ENCODE measurements around the gene SPRR4.
A peak's percentile ranks its signal among the peaks of the same experiment; 100 is the strongest.

Gene SPRR4, protein sequence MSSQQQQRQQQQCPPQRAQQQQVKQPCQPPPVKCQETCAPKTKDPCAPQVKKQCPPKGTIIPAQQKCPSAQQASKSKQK

GRCh38 chr1:152970495-152970894 lies at the start of gene SPRR4:
Gene SPRR4 (plus strand): TSS chr1:152970648. CDS start chr1:152971891, 1,243 bp downstream.
- no peak for TF ChIP-seq POLR2A (IDR thresholded peaks at IDR 0.05; ENCODE audit: low read length)
- TF ChIP-seq GATA1 (IDR thresholded peaks at IDR 0.05; ENCODE audit: low read depth, low read length) = no peak
- no peak for DNase-seq

- TF ChIP-seq GATA1 (IDR thresholded peaks at IDR 0.05; ENCODE audit: low read depth, low read length) = no peak
- TF ChIP-seq POLR2A (IDR thresholded peaks at IDR 0.05; ENCODE audit: low read length) = no peak
- no peak for DNase-seq
Observed at GRCh38 chr1:152924191-152924590, 46.3 kb upstream of the SPRR4 start.

- TF ChIP-seq GATA1 (IDR thresholded peaks at IDR 0.05; ENCODE audit: low read depth, low read length) (no peak), POLR2A (IDR thresholded peaks at IDR 0.05; ENCODE audit: low read length) (no peak)
- DNase-seq = peak in 1 of 2 experiments; percentile 6
Observed at GRCh38 chr1:152926091-152926490, 44.4 kb upstream of the SPRR4 start.

- no peak for DNase-seq
- TF ChIP-seq POLR2A (IDR thresholded peaks at IDR 0.05; ENCODE audit: low read length) = no peak
- no peak for TF ChIP-seq GATA1 (IDR thresholded peaks at IDR 0.05; ENCODE audit: low read depth, low read length)
Observed at GRCh38 chr1:152928671-152929070, 41.8 kb upstream of the SPRR4 start.

GRCh38 chr1:152932170-152932811 lies 38.2 kb upstream of the SPRR4 start:
- DNase-seq = no peak
- no peak for TF ChIP-seq GATA1 (IDR thresholded peaks at IDR 0.05; ENCODE audit: low read depth, low read length)
- no peak for TF ChIP-seq POLR2A (IDR thresholded peaks at IDR 0.05; ENCODE audit: low read length)

DNA sequence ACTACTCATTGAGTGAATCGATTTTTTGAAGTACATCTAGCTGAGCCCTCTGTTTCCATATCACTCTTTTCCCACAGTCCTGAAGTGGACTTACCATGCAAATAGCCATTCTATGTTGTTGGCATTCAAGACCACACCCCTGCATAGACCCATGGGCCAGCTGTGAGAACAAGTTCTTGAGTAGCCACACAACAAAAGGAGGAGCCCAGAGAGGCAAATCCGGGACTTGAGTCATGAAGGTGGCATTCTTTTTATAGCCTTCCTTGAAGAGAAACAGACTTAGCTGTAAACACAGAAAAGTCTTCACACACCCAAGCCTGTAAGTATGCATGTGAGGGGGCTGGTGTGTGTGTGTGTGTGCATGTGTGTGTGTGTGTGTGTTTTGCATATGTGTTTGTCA lies 37.3 kb upstream of the SPRR4 start:
- DNase-seq = no peak

GRCh38 chr1:152940614-152941013 lies 29.8 kb upstream of the SPRR4 start:
- DNase-seq = no peak
- TF ChIP-seq POLR2A (IDR thresholded peaks at IDR 0.05; ENCODE audit: low read length) (no peak), GATA1 (IDR thresholded peaks at IDR 0.05; ENCODE audit: low read depth, low read length) (no peak)

More for the DNA sequence above, 37.3 kb upstream of the SPRR4 start:
- TF ChIP-seq GATA1 (IDR thresholded peaks at IDR 0.05; ENCODE audit: low read depth, low read length) (no peak), POLR2A (IDR thresholded peaks at IDR 0.05; ENCODE audit: low read length) (no peak)

DNA sequence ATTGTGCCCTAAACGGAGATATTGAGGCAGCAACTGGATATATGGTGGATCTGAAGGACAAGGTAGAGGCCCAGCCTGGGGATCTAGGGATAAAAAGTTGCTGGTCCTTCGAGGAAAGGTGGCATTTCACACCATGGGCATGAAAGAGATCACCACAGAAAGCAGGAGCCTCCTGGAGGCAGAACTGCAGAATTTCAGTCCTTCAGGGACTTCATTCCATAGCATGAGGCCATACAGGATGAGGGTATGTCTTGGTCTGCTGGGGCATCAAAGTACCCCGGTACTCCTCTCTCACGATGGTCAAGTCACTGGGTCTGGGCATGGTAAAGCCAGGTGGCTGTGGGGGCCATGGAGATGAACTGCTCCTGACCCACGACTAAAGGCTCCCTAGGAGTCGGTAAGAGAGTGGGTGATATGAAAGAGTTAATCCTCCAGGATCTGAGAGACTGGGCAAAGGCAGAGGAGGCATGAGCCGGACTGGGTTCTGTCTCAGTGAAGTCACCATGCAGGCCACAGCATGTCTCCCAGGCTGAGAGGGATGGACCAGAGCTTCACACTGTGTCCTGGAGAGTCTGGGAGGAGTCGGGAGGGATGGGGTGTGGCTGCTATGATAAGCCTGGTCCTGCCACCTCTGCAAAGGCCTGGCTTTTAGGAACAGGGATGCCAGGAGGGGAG lies 29.3 kb upstream of the SPRR4 start:
- no peak for TF ChIP-seq POLR2A (IDR thresholded peaks at IDR 0.05; ENCODE audit: low read length)
- TF ChIP-seq GATA1 (IDR thresholded peaks at IDR 0.05; ENCODE audit: low read depth, low read length) = no peak
- DNase-seq = no peak

DNA sequence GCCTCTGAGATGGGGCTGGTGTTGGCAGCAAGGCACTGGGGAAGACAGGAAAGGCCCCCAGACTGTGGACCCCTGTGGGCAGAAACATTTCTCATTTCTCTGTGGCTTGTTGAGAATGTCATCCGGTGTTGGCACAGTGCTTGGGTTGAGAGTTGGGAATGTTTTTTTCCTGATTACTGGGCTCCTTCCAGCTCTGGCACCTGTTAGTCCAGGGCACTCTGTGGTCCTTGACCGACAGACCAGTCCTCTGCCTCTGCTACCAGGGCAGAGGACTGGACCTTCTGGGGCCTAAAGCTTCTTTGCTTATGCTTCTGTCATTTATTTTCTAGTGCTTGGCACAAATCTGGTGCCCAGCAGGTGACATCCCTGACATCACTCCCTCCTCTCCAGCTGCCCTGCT lies 28.3 kb upstream of the SPRR4 start:
- no peak for DNase-seq
- no peak for TF ChIP-seq POLR2A (IDR thresholded peaks at IDR 0.05; ENCODE audit: low read length)
- TF ChIP-seq GATA1 (IDR thresholded peaks at IDR 0.05; ENCODE audit: low read depth, low read length) = no peak

DNA sequence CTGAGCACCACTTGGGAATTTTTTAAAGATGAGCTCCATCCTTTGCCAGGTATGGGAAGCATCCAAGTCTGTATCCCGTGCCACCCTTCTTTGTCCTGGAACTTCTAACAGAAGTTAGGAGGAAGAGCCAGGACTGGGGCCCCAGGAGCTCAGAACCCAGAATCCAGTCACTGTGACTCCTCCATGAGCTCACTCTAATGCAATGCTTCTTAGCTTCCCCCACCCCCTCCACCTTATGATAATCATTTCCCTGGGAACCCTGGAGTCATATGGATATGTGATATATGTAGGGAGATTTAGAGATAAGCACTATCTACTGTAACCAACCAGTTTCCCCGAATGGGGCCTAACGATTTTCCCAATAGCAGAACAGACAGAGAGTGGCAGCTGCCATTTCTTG lies 24.2 kb upstream of the SPRR4 start:
- no peak for TF ChIP-seq POLR2A (IDR thresholded peaks at IDR 0.05; ENCODE audit: low read length)
- TF ChIP-seq GATA1 (IDR thresholded peaks at IDR 0.05; ENCODE audit: low read depth, low read length) = no peak
- no peak for DNase-seq

- no peak for TF ChIP-seq POLR2A (IDR thresholded peaks at IDR 0.05; ENCODE audit: low read length)
- DNase-seq = no peak
Observed at GRCh38 chr1:152946651-152947256, 23.7 kb upstream of the SPRR4 start, which contains the start of gene SPRR5. Gene SPRR5 (plus strand): TSS chr1:152947206. CDS start chr1:152948555, 1,349 bp downstream.

GRCh38 chr1:152951711-152952110 lies 18.7 kb upstream of the SPRR4 start:
- DNase-seq = no peak
- no peak for TF ChIP-seq POLR2A (IDR thresholded peaks at IDR 0.05; ENCODE audit: low read length)
- TF ChIP-seq GATA1 (IDR thresholded peaks at IDR 0.05; ENCODE audit: low read depth, low read length) = no peak

GRCh38 chr1:152953761-152954160 lies 16.7 kb upstream of the SPRR4 start:
- no peak for DNase-seq

GRCh38 chr1:152954436-152954835 lies 16.0 kb upstream of the SPRR4 start:
- TF ChIP-seq GATA1 (IDR thresholded peaks at IDR 0.05; ENCODE audit: low read depth, low read length) = no peak
- TF ChIP-seq POLR2A (IDR thresholded peaks at IDR 0.05; ENCODE audit: low read length) = no peak
- no peak for DNase-seq

More at GRCh38 chr1:152953761-152954160, 16.7 kb upstream of the SPRR4 start:
- no peak for TF ChIP-seq POLR2A (IDR thresholded peaks at IDR 0.05; ENCODE audit: low read length)
- no peak for TF ChIP-seq GATA1 (IDR thresholded peaks at IDR 0.05; ENCODE audit: low read depth, low read length)
